HG02571 (cell line): Measurements from ENCODE around the gene ADD2.
"Not testable (repeated sequence)": the region's sequence is repeated elsewhere in the genome, so short reads cannot be mapped to it uniquely, and the experiment has no call there.

Experiments
- ATAC-seq: cut with Tn5 transposase; IDR thresholded peaks from one replicate; pipeline ENCODE4 v1.9.1; 2021; ENCODE audit warnings: mild to moderate bottlenecking, moderate library complexity; ENCODE audit not compliant: unreplicated experiment

The ADD2 gene

GRCh38 chr2:70647873-70648481, 120.0 kb downstream of the ADD2 start:
- peak; percentile 61 for ATAC-seq

GRCh38 chr2:70646420-70646818, 121.6 kb downstream of the ADD2 start:
- no peak for ATAC-seq

GRCh38 chr2:70645733-70646419, 122.1 kb downstream of the ADD2 start:
- ATAC-seq, result no peak

GRCh38 chr2:70643715-70644114, 124.3 kb downstream of the ADD2 start:
- no peak for ATAC-seq

- ATAC-seq, result no peak
Observed at GRCh38 chr2:70641263-70641784, 126.7 kb downstream of the ADD2 start.

- ATAC-seq, result no peak
Observed at GRCh38 chr2:70639841-70640436, 128.1 kb downstream of the ADD2 start.

GRCh38 chr2:70638561-70638960, 129.4 kb downstream of the ADD2 start:
- no peak for ATAC-seq

- no peak for ATAC-seq
Observed at GRCh38 chr2:70633508-70633907, 134.5 kb downstream of the ADD2 start.

- ATAC-seq, result no peak
Observed at GRCh38 chr2:70632966-70633365, 135.0 kb downstream of the ADD2 start.

- ATAC-seq, result no peak
Observed at GRCh38 chr2:70632388-70632787, 135.6 kb downstream of the ADD2 start.

- no peak for ATAC-seq
Observed at GRCh38 chr2:70630761-70631160, 137.2 kb downstream of the ADD2 start.

GRCh38 chr2:70627211-70627898, 140.6 kb downstream of the ADD2 start:
- ATAC-seq, result no peak

GRCh38 chr2:70626254-70626990, 141.6 kb downstream of the ADD2 start:
- no peak for ATAC-seq

GRCh38 chr2:70621536-70621935, 146.5 kb downstream of the ADD2 start:
- not testable (repeated sequence) for ATAC-seq

- ATAC-seq, result no peak
Observed at GRCh38 chr2:70620020-70620419, 148.0 kb downstream of the ADD2 start.

GRCh38 chr2:70619167-70619566, 148.8 kb downstream of the ADD2 start:
- ATAC-seq, result no peak

GRCh38 chr2:70616168-70616694, 151.8 kb downstream of the ADD2 start:
- no peak for ATAC-seq

GRCh38 chr2:70615222-70615621, 152.8 kb downstream of the ADD2 start:
- no peak for ATAC-seq

GRCh38 chr2:70613521-70613920, 154.5 kb downstream of the ADD2 start:
- no peak for ATAC-seq

GRCh38 chr2:70612574-70612973, 155.4 kb downstream of the ADD2 start:
- no peak for ATAC-seq

- ATAC-seq, result no peak
Observed at GRCh38 chr2:70608373-70608772, 159.6 kb downstream of the ADD2 start.
